ENCODE measurements around the gene MAP1LC3B.

The MAP1LC3B gene

GRCh38 chr16:87344165-87344930, 47.8 kb upstream of the MAP1LC3B start:
- TF ChIP-seq SIN3A (IDR thresholded peaks at IDR 0.05; ENCODE audit: borderline replicate concordance, insufficient read depth, low read length) (no peak), TAF1 (IDR thresholded peaks at IDR 0.05; ENCODE audit: borderline replicate concordance, insufficient read depth, low read length) (no peak), POLR2AphosphoS5 (IDR thresholded peaks at IDR 0.05; ENCODE audit: low read depth, low read length) (no peak), FOXP2 (optimal IDR thresholded peaks at IDR 0.05; ENCODE audit: borderline replicate concordance, extremely low read depth, extremely low read length, insufficient read depth) (no peak)
- TF ChIP-seq, protein P1, sequence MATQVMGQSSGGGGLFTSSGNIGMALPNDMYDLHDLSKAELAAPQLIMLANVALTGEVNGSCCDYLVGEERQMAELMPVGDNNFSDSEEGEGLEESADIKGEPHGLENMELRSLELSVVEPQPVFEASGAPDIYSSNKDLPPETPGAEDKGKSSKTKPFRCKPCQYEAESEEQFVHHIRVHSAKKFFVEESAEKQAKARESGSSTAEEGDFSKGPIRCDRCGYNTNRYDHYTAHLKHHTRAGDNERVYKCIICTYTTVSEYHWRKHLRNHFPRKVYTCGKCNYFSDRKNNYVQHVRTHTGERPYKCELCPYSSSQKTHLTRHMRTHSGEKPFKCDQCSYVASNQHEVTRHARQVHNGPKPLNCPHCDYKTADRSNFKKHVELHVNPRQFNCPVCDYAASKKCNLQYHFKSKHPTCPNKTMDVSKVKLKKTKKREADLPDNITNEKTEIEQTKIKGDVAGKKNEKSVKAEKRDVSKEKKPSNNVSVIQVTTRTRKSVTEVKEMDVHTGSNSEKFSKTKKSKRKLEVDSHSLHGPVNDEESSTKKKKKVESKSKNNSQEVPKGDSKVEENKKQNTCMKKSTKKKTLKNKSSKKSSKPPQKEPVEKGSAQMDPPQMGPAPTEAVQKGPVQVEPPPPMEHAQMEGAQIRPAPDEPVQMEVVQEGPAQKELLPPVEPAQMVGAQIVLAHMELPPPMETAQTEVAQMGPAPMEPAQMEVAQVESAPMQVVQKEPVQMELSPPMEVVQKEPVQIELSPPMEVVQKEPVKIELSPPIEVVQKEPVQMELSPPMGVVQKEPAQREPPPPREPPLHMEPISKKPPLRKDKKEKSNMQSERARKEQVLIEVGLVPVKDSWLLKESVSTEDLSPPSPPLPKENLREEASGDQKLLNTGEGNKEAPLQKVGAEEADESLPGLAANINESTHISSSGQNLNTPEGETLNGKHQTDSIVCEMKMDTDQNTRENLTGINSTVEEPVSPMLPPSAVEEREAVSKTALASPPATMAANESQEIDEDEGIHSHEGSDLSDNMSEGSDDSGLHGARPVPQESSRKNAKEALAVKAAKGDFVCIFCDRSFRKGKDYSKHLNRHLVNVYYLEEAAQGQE (IDR thresholded peaks at IDR 0.05; ENCODE audit: insufficient read depth in 1 of 2, low read depth in 2 of 2, low read length in 2 of 2) = no peak

GRCh38 chr16:87344931-87345631, 47.1 kb upstream of the MAP1LC3B start:
- TF ChIP-seq SIN3A (IDR thresholded peaks at IDR 0.05; ENCODE audit: borderline replicate concordance, insufficient read depth, low read length) = no peak
- no peak for TF ChIP-seq TAF1 (IDR thresholded peaks at IDR 0.05; ENCODE audit: borderline replicate concordance, insufficient read depth, low read length)
- TF ChIP-seq, protein P1 (IDR thresholded peaks at IDR 0.05; ENCODE audit: insufficient read depth in 1 of 2, low read depth in 2 of 2, low read length in 2 of 2) = no peak
- no peak for TF ChIP-seq POLR2AphosphoS5 (IDR thresholded peaks at IDR 0.05; ENCODE audit: low read depth, low read length)
- no peak for TF ChIP-seq FOXP2 (optimal IDR thresholded peaks at IDR 0.05; ENCODE audit: borderline replicate concordance, extremely low read depth, extremely low read length, insufficient read depth)

GRCh38 chr16:87345726-87346424, 46.3 kb upstream of the MAP1LC3B start:
- TF ChIP-seq POLR2AphosphoS5 (IDR thresholded peaks at IDR 0.05; ENCODE audit: low read depth, low read length) (no peak), FOXP2 (optimal IDR thresholded peaks at IDR 0.05; ENCODE audit: borderline replicate concordance, extremely low read depth, extremely low read length, insufficient read depth) (no peak), SIN3A (IDR thresholded peaks at IDR 0.05; ENCODE audit: borderline replicate concordance, insufficient read depth, low read length) (no peak), TAF1 (IDR thresholded peaks at IDR 0.05; ENCODE audit: borderline replicate concordance, insufficient read depth, low read length) (no peak)
- TF ChIP-seq, protein P1 (IDR thresholded peaks at IDR 0.05; ENCODE audit: insufficient read depth in 1 of 2, low read depth in 2 of 2, low read length in 2 of 2) = no peak

GRCh38 chr16:87346517-87347060, 45.5 kb upstream of the MAP1LC3B start:
- no peak for TF ChIP-seq SIN3A (IDR thresholded peaks at IDR 0.05; ENCODE audit: borderline replicate concordance, insufficient read depth, low read length)
- no peak for TF ChIP-seq TAF1 (IDR thresholded peaks at IDR 0.05; ENCODE audit: borderline replicate concordance, insufficient read depth, low read length)
- TF ChIP-seq POLR2AphosphoS5 (IDR thresholded peaks at IDR 0.05; ENCODE audit: low read depth, low read length) = no peak
- TF ChIP-seq FOXP2 (optimal IDR thresholded peaks at IDR 0.05; ENCODE audit: borderline replicate concordance, extremely low read depth, extremely low read length, insufficient read depth) = no peak
- TF ChIP-seq, protein P1 (IDR thresholded peaks at IDR 0.05; ENCODE audit: insufficient read depth in 1 of 2, low read depth in 2 of 2, low read length in 2 of 2) = no peak

Measured in PFSK-1 (cell line).